Left ventricle myocardium superior (tissue), 1 donor: Measurements from ENCODE around the gene RNF223. TPM values are rescaled to one million over a fixed set of nuclear protein-coding genes. Genes with fewer than 3 reads are reported as not detected.
"Not testable (repeated sequence)": the region's sequence is repeated elsewhere in the genome, so short reads cannot be mapped to it uniquely, and the experiment has no call there.

Experiments
- ATAC-seq: fragments of 200-7000 bp; cut with Tn5 transposase; one replicate; pipeline ENCODE4 v1.9.1; 2020; ENCODE audit warnings: mild to moderate bottlenecking, moderate library complexity
- DNase-seq: peaks from one replicate; pipeline ENCODE4 v3.0.0-alpha.2; 2020
- intact Hi-C: fragments of 100-400 bp; cut with micrococcal nuclease; formaldehyde crosslinking; loops from one replicate; pipeline ENCODE4 v1.11.0; 2022
- total RNA-seq: library from RNA; stranded (reverse); fragmentation: NEBNext Ultra II Directional; extraction: Animal tissue kit (Norgen Biotek cat#: 25700); gene quantifications from one replicate; pipeline ENCODE4 v1.2.1, GENCODE V29; 2021
- donor health status: DM: no; HTN: yes; CAD: no; lungs with severe emphysema.

Gene RNF223
- total RNA-seq, 1 donor from 2014 or later: not detected

GRCh38 chr1:1111516-1112236 is 37.6 kb upstream of the RNF223 start:
- ATAC-seq: no peak
- DNase-seq: no peak

DNA sequence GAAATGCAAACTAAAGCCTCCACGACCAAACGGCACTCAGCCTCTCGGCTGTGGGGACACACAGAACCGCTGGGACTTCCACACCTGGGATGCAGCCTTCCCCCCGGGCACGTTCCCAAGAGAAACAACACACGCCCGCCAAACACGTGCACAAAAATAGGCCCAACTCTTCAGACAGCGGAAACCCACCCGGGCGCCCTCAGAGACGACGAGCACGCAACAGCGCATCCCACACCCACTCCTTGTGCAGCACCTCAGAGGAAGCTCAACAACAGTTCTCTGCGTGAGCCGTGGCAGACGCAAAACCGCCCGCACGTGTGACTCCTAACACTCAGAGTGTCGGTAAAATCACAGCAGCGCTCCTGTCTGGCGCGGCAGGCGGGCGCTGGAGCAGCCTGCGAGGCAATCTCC is 36.5 kb upstream of the RNF223 start:
- ATAC-seq: no peak
- intact Hi-C loops: no loop called here
- no peak for DNase-seq

More at GRCh38 chr1:1111516-1112236, 37.6 kb upstream of the RNF223 start:
- intact Hi-C loops: no loop called here

DNA sequence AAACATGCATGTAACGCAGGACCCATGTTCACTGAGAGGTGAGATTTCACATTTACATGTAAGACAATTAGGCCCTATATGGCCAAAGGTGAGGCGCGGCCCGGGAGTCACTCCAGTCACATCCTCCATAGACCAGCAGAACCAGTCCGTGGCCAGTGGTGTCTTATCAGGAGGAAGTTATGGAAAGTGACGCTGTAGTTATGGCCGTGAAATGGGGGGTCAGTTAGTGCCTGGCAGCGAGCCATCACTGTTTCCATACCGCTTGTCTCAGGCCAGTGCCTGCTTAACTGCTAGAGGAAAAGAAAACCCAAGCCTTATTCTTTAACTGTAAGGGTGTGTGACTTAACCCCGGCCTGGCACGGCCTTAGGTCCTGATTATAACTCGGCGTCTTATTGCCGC is 35.6 kb upstream of the RNF223 start:
- DNase-seq (no peak), ATAC-seq (no peak)
- intact Hi-C loops: no loop called here

GRCh38 chr1:1106510-1107221 is 32.6 kb upstream of the RNF223 start:
- intact Hi-C loops: no loop called here
- ATAC-seq: no peak
- DNase-seq: no peak

GRCh38 chr1:1104152-1104551 is 30.0 kb upstream of the RNF223 start:
- DNase-seq, ATAC-seq, intact Hi-C loops: not testable (repeated sequence)

DNA sequence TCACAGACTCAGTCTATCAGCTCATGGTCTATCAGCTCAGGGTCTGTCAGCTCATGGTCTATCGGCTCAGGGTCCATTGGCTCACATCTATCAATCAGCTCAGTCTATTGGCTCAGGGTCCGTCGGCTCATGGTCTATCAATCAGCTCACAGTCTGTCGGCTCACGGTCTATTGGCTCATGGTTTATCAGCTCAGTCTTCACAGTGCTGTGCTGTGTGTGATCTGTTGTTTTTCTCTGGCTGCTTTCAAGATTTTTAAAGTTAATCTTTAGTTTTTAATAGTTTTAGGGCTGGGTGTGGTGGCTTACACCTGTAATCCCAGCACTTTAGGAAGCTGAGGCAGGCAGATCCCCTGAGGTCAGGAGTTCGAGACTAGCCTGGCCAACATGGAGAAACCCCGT is 27.4 kb upstream of the RNF223 start:
- no peak for DNase-seq
- no peak for ATAC-seq
- intact Hi-C loops: no loop called here

DNA sequence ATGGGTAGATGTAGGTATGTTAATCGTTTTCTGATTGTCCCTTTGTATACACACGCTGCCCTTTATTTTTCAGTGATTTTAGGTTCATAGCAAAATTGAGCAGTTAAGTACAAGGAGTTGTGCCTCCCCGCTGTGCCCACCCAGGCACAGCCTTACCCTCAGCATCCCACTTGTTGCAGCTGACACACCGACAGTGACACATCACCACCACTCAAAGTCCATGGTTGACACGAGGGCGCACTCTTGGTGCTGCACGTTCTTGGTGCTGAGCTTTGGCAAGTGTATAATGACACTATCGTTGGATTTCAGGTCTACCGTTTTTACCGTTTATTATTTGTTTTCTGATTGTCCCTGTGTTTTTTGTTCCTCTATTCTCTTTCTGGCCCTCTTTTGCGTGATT is 26.2 kb upstream of the RNF223 start:
- DNase-seq: no peak
- no peak for ATAC-seq
- intact Hi-C loops: no loop called here

DNA sequence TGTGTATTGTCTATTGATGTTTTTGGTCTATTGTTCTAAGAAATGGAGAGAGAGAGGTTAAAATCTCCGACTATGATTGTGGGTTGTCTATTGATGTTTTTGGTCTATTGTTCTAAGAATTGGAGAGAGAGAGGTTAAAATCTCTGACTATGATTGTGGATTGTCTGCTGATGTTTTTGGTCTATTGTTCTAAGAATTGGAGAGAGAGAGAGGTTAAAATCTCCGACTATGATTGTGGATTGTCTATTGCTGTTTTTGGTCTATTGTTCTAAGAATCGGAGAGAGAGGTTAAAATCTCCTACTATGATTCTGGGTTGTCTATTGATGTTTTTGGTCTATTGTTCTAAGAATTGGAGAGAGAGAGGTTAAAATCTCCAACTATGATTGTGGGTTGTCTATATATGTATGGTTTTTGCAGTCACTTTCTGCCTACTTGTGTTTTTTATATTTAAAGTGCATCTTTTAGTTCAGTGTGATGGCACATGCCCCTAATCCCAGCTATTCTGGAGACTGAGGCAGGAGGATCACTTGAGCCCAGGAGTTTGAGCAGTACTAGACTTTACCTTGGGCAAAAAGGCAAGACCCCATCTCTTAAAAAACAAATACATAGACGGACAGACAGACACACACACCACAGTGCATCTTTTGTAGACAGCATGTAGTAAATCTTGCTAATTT is 25.5 kb upstream of the RNF223 start:
- no peak for DNase-seq
- no peak for ATAC-seq
- intact Hi-C loops: no loop called here

DNA sequence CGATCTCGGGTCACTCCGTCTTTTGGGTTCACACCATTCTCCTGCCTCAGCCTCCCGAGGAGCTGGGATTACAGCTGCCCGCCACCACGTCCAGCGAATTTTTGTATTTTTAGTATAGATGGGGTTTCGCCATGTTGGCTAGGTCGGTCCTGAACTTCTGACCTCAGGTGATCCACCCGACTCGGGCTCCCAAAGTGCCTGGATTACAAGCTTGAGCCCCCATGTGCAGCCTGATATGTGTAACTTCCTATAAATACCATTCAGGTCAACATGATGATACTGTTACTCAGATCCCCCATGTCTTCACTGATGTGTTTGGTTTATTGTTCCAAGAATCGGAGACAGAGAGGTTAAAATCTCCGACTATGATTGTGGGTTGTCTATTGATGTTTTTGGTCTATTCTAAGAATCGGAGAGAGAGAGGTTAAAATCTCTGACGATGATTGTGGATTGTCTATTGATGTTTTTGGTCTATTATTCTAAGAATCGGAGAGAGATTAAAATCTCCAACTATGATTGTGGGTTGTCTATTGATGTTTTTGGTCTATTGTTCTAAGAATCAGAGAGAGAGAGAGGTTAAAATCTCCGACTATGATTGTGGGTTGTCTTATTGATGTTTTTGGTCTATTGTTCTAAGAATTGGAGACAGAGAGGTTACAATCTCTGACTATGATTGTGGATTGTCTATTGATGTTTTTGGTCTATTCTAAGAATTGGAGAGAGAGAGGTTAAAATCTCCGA is 24.7 kb upstream of the RNF223 start:
- ATAC-seq (no peak), DNase-seq (no peak)

DNA sequence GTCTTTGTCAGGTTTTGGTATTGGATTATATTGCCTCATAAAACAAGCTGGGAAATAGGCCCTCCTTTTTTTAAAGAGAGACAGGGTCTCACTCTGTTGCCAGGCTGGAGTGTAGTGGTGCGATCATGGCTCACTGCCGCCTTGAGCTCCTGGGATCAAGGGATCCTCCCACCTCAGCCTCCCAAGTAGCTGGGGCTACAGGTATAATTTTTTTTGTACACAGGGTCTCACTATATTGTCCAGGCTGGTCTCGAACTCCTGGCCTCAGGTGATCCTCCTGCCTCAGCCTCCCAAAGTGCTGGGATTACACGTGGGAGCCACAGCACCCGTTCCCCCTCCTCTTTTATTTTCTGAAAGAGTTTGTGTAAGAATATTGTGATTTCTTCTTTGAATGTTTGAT is 22.0 kb upstream of the RNF223 start:
- ATAC-seq, DNase-seq: not testable (repeated sequence)

More for the DNA sequence above, 24.7 kb upstream of the RNF223 start:
- intact Hi-C loops: no loop called here

GRCh38 chr1:1094981-1095380 is 20.9 kb upstream of the RNF223 start:
- intact Hi-C loops: no loop called here
- ATAC-seq: no peak
- DNase-seq: no peak

More for the DNA sequence above, 22.0 kb upstream of the RNF223 start:
- intact Hi-C loops: not testable (repeated sequence)

- ATAC-seq (no peak), DNase-seq (no peak)
- intact Hi-C loops: no loop called here
These were observed 19.5 kb upstream of the RNF223 start for GRCh38 chr1:1093610-1093943.

- DNase-seq: no peak
- intact Hi-C loops: no loop called here
- no peak for ATAC-seq
These were observed 18.9 kb upstream of the RNF223 start for GRCh38 chr1:1092894-1093609.

GRCh38 chr1:1092149-1092855 is 18.2 kb upstream of the RNF223 start:
- DNase-seq (no peak), ATAC-seq (no peak)
- intact Hi-C loops: no loop called here

- no peak for DNase-seq
- ATAC-seq: no peak
- intact Hi-C loops: no loop called here
These were observed 17.4 kb upstream of the RNF223 start for GRCh38 chr1:1091344-1092148.

- DNase-seq (peak; percentile 28), ATAC-seq (no peak)
- intact Hi-C loops: no loop called here
These were observed 16.6 kb upstream of the RNF223 start for GRCh38 chr1:1090424-1091343.
